H1 (cell line): ENCODE data around the gene PEX14. TPM values are rescaled to one million over a fixed set of nuclear protein-coding genes. Genes with fewer than 3 reads are reported as not detected.

Source experiments
- CTCF ChIA-PET: fragments of 300-600 bp; sonication (Branson Sonifier 250); formaldehyde crosslinking; loops from one replicate; lab custom pipeline; 2021; ENCODE audit not compliant: partially characterized antibody; lab: Charles Lee
- POLR2A ChIA-PET: fragments of 300-600 bp; sonication (Branson Sonifier 250); formaldehyde crosslinking; loops from one replicate; lab custom pipeline; 2021; ENCODE audit warnings: inconsistent platforms; ENCODE audit not compliant: partially characterized antibody; lab: Charles Lee
- DNase-seq, 2 experiments: peaks; one replicate each; pipeline versions ENCODE4 v3.0.0 to v3.0.0-alpha.2; 2010 to 2022; ENCODE audit warnings: low spot score in 2 of 2, low read depth in 1 of 2, mixed read lengths in 1 of 2
- FAIRE-seq: peaks from 2 replicates; lab custom pipeline; 2011; peaks lifted over from hg19 to GRCh38; lab: Jason Lieb, UNC
- H2AFZ ChIP-seq: 2 replicates; pipeline ENCODE4 v1.8.1; 2012; ENCODE audit warnings: low read length, inconsistent platforms
- H2AK5ac ChIP-seq: 2 replicates; pipeline ENCODE4 v1.6.1; 2013; ENCODE audit warnings: low read depth, low read length
- H2BK120ac ChIP-seq: replicated peaks from 2 replicates; pipeline ENCODE3; 2013; ENCODE audit warnings: low read depth, low read length, inconsistent platforms
- H2BK12ac ChIP-seq: 2 replicates; pipeline ENCODE4 v1.6.1; 2013; ENCODE audit warnings: low read depth, low read length
- H2BK15ac ChIP-seq: 2 replicates; pipeline ENCODE4 v1.6.1; 2013; ENCODE audit warnings: low read length
- H2BK20ac ChIP-seq: 2 replicates; pipeline ENCODE4 v1.6.1; 2013; ENCODE audit warnings: low read length
- H2BK5ac ChIP-seq: 2 replicates; pipeline ENCODE4 v1.6.1; 2013; ENCODE audit warnings: low read depth, low read length
- H3K14ac ChIP-seq: 2 replicates; pipeline ENCODE4 v1.6.1; 2013; ENCODE audit warnings: inconsistent platforms; ENCODE audit not compliant: insufficient read length
- H3K18ac ChIP-seq: 2 replicates; pipeline ENCODE4 v1.6.1; 2013; ENCODE audit warnings: low read length; ENCODE audit errors: extremely low read depth
- H3K23ac ChIP-seq: 2 replicates; pipeline ENCODE4 v1.6.1; 2013; ENCODE audit warnings: inconsistent platforms; ENCODE audit not compliant: insufficient read length
- H3K23me2 ChIP-seq: 2 replicates; pipeline ENCODE4 v1.6.1; 2013; ENCODE audit warnings: low read depth, low read length
- H3K27ac ChIP-seq: 2 replicates; pipeline ENCODE4 v1.6.1; 2011; ENCODE audit warnings: low read depth, low read length, inconsistent platforms
- H3K27me3 ChIP-seq, 4 experiments: replicated peaks in 1 of 4; 1 replicate in 1 of 4; 2 replicates in 3 of 4; pipeline versions ENCODE4 v1.6.1 to v1.8.1; 2011 to 2013; ENCODE audit warnings: low read length in 3 of 4, mild to moderate bottlenecking in 3 of 4, inconsistent platforms in 2 of 4, mixed read lengths in 2 of 4, moderate library complexity in 1 of 4; ENCODE audit not compliant: control insufficient read depth in 3 of 4, insufficient read depth in 3 of 4; ENCODE audit errors: extremely low read depth in 1 of 4
- H3K36me3 ChIP-seq, 4 experiments: 2 replicates each; pipeline versions ENCODE4 v1.6.1 to v1.8.1; 2011 to 2013; ENCODE audit warnings: mild to moderate bottlenecking in 4 of 4, low read length in 3 of 4, moderate library complexity in 2 of 4, control low read depth in 1 of 4, inconsistent platforms in 1 of 4; ENCODE audit not compliant: insufficient read depth in 4 of 4, control insufficient read depth in 2 of 4
- H3K4ac ChIP-seq: replicated peaks from 2 replicates; pipeline ENCODE3; 2013; ENCODE audit warnings: low read length, low read depth, mixed read lengths, inconsistent platforms; ENCODE audit not compliant: insufficient read length
- H3K4me1 ChIP-seq, 4 experiments: replicated peaks in 1 of 4; 1 replicate in 1 of 4; 2 replicates in 3 of 4; pipeline versions ENCODE4 v1.6.1 to v1.8.1; 2011 to 2013; ENCODE audit warnings: low read length in 3 of 4, inconsistent platforms in 2 of 4, mixed read lengths in 1 of 4; ENCODE audit not compliant: insufficient read depth in 4 of 4, control insufficient read depth in 3 of 4
- H3K4me2 ChIP-seq, 2 experiments: 2 replicates each; pipeline versions ENCODE4 v1.6.1 to v1.8.1; 2011 to 2013; ENCODE audit warnings: low read depth in 2 of 2, low read length in 2 of 2, control low read depth in 1 of 2, inconsistent platforms in 1 of 2, mild to moderate bottlenecking in 1 of 2; ENCODE audit not compliant: insufficient read depth in 1 of 2
- H3K4me3 ChIP-seq, 4 experiments: fragments of 200-600, 300-600 bp in 1 of 4; sonication (generic), shearing (Covaris generic), sonication (Bioruptor Twin) in 1 of 4; 2 replicates each; pipeline versions ENCODE4 v1.5.1 to v1.8.1; 2011 to 2016; ENCODE audit warnings: low read length in 4 of 4, low read depth in 3 of 4, control low read depth in 2 of 4, inconsistent platforms in 2 of 4, mild to moderate bottlenecking in 2 of 4, mixed read lengths in 1 of 4, moderate library complexity in 1 of 4; ENCODE audit not compliant: insufficient read depth in 2 of 4; ENCODE audit errors: extremely low read depth in 1 of 4
- H3K56ac ChIP-seq: replicated peaks from 2 replicates; pipeline ENCODE3; 2013; ENCODE audit warnings: low read depth, mild to moderate bottlenecking, mixed read lengths, low read length, inconsistent platforms; ENCODE audit not compliant: insufficient read length
- H3K79me1 ChIP-seq: 2 replicates; pipeline ENCODE4 v1.6.1; 2013; ENCODE audit warnings: low read depth, low read length, control low read depth
- H3K79me2 ChIP-seq, 2 experiments: 2 replicates each; pipeline versions ENCODE4 v1.6.1 to v1.8.1; 2012 to 2013; ENCODE audit warnings: low read length in 2 of 2, mild to moderate bottlenecking in 2 of 2, inconsistent platforms in 1 of 2; ENCODE audit not compliant: insufficient read depth in 2 of 2, control insufficient read depth in 1 of 2
- H3K9ac ChIP-seq, 4 experiments: replicated peaks in 1 of 4; 1 replicate in 1 of 4; 2 replicates in 3 of 4; pipeline versions ENCODE4 v1.6.1 to v1.8.1; 2011 to 2013; ENCODE audit warnings: low read depth in 3 of 4, low read length in 3 of 4, control low read depth in 2 of 4, mild to moderate bottlenecking in 2 of 4, moderate library complexity in 2 of 4, inconsistent platforms in 1 of 4; ENCODE audit errors: extremely low read depth in 1 of 4
- H3K9me3 ChIP-seq, 2 experiments: 2 replicates each; pipeline versions ENCODE4 v1.6.1 to v1.8.1; 2012 to 2013; ENCODE audit warnings: mild to moderate bottlenecking in 2 of 2, moderate library complexity in 2 of 2, control low read depth in 1 of 2, inconsistent platforms in 1 of 2, low read depth in 1 of 2, low read length in 1 of 2, mixed read lengths in 1 of 2; ENCODE audit not compliant: insufficient read depth in 2 of 2
- H4K20me1 ChIP-seq, 2 experiments: replicated peaks in 1 of 2; 2 replicates each; pipeline versions ENCODE3 to v1.8.1; 2011 to 2013; ENCODE audit warnings: inconsistent platforms in 2 of 2, low read length in 2 of 2, mild to moderate bottlenecking in 1 of 2; ENCODE audit not compliant: insufficient read depth in 2 of 2, control insufficient read depth in 1 of 2
- H4K5ac ChIP-seq: 2 replicates; pipeline ENCODE4 v1.6.1; 2013; ENCODE audit warnings: low read length, low read depth, mixed read lengths, inconsistent platforms; ENCODE audit not compliant: insufficient read length
- H4K8ac ChIP-seq: 2 replicates; pipeline ENCODE4 v1.8.0; 2013; ENCODE audit warnings: mild to moderate bottlenecking, moderate library complexity, low read length, inconsistent platforms; ENCODE audit not compliant: insufficient read depth; ENCODE audit errors: extremely low read depth
- H4K91ac ChIP-seq: replicated peaks from 2 replicates; pipeline ENCODE3; 2013; ENCODE audit warnings: low read length, mixed read lengths, inconsistent platforms; ENCODE audit not compliant: insufficient read length
- CEBPB ChIP-seq: IDR thresholded peaks from 2 replicates; pipeline ENCODE4 v1.6.1; 2012; ENCODE audit warnings: low read depth, low read length
- RFX5 ChIP-seq: IDR thresholded peaks from 2 replicates; pipeline ENCODE4 v1.6.1; 2011; ENCODE audit warnings: low read depth, low read length, improper control_type of control experiment, borderline replicate concordance
- WGBS, 2 experiments: shearing (Covaris generic) in 1 of 2; methylation state at CpG; one replicate each; pipeline versions ENCODE4 v1.1.6 to v1.1.7; 2013 to 2015; ENCODE audit warnings: low lambda C conversion rate in 2 of 2, mixed read lengths in 2 of 2, inconsistent platforms in 1 of 2, low coverage in 1 of 2, missing lambda C conversion rate in 1 of 2; ENCODE audit not compliant: insufficient replicate concordance in 2 of 2, insufficient coverage in 1 of 2, insufficient read length in 1 of 2; ENCODE audit errors: extremely low coverage in 1 of 2, missing lambda C conversion rate in 1 of 2; 5-methylcytosine and 5-hydroxymethylcytosine counted together
- polyA plus RNA-seq, 7 experiments: library from polyadenylated mRNA; depleted of rRNA in 3 of 7; stranded (reverse) in 5 of 7; unstranded in 2 of 7; fragments of >200 nt in 5 of 7; fragments of 200-250 nt in 2 of 7; gene quantifications; 1 replicate in 5 of 7; 2 replicates in 1 of 7; 4 replicates in 1 of 7; pipeline versions ENCODE4 v1.2.1 to v1.2.3, GENCODE V29; 2011 to 2013; ENCODE audit warnings: missing spikeins in 2 of 7, mixed read lengths in 2 of 7
- total RNA-seq: library from RNA; stranded (reverse); fragmentation: NEBNext Ultra II Directional; extraction: Animal tissue kit (Norgen Biotek cat#: 25700); gene quantifications from 2 replicates; pipeline ENCODE4 v1.2.1, GENCODE V29; 2021

Gene PEX14
- total and polyA plus RNA-seq, 2 of the 8 experiments (the other 6 are each of a cell fraction or from before 2014, with no cell fraction given), result 13.0 to 19.8 TPM

- Histone ChIP-seq H4K91ac (no peak overlapping the region), H2BK15ac (no peak overlapping the region), H3K4me3 (no peak overlapping the region), H3K79me2 (peaks cover 3 to 50% of the 10 kb centered on the region in 2 experiments; a peak in 2 of 4 replicates), H3K27ac (no peak overlapping the region), H2BK120ac (no peak overlapping the region), H2BK5ac (no peak overlapping the region), H2BK12ac (no peak overlapping the region), H3K4me2 (no peak overlapping the region), H4K5ac (no peak overlapping the region), H3K9ac (no peak overlapping the region), H3K4me1 (peaks cover 5 to 18% (median 9%) of the 10 kb centered on the region in 4 experiments), H2BK20ac (no peak overlapping the region), H3K56ac (no peak overlapping the region), H3K27me3 (no peaks in the 10 kb centered on the region), H4K20me1 (peaks cover 1 to 7% of the 10 kb centered on the region in 2 experiments), H3K18ac (no peak overlapping the region), H3K36me3 (no peaks in the 10 kb centered on the region), H3K4ac (no peak overlapping the region), H3K23ac (no peak overlapping the region), H2AK5ac (no peak overlapping the region), H3K14ac (no peak overlapping the region), H3K9me3 (no peaks in the 10 kb centered on the region), H3K79me1 (peaks cover 9% of the 10 kb centered on the region; the same call in 1 of the 2 replicates), H2AFZ (no peak overlapping the region), H4K8ac (no peak overlapping the region; the same call in 1 of the 2 replicates), H3K23me2 (no peaks in the 10 kb centered on the region; the same call in 1 of the 2 replicates)
- no peak for DNase-seq
- 83% methylated on average over 3 of the region's 3 CpGs; no CpG with 5 or more reads in 1 of the 2 experiments for WGBS, 2 experiments
- FAIRE-seq, result no peak
- POLR2A ChIA-PET, result no interaction called here
- CTCF ChIA-PET, result interaction anchor here (4.7 kb wide), 1 partner anchor 17 kb away, joined by 23 read pairs; no protein-coding TSS in a partner anchor
- TF ChIP-seq CEBPB (no peak), RFX5 (no peak)
Measured at GRCh38 chr1:10511494-10511885, 36.7 kb downstream of the PEX14 start.
